Measurements from ENCODE around the gene SLC43A1.

SLC43A1 gene

GRCh38 chr11:57481915-57482781 lies 33.4 kb downstream of the SLC43A1 start:
- H4K8ac ChIP-seq (ENCODE audit: low read depth, low read length), result no peak overlapping the region

GRCh38 chr11:57481315-57481714 lies 34.2 kb downstream of the SLC43A1 start:
- H2BK5ac ChIP-seq (ENCODE audit: low read length), result no peak overlapping the region
- no peaks in the 10 kb centered on the region for H3K36me3 ChIP-seq (replicated peaks in 1 of 2; ENCODE audit: control insufficient read depth in 2 of 2, insufficient read depth in 2 of 2, low read length in 2 of 2)
- H3K27ac ChIP-seq (replicated peaks; ENCODE audit: low read length), result no peak overlapping the region
- peaks cover 12 to 25% of the 10 kb centered on the region in 2 donors for H3K4me1 ChIP-seq (ENCODE audit: control insufficient read depth in 2 of 2, insufficient read depth in 1 of 2, low read depth in 1 of 2, low read length in 2 of 2)
- DNase-seq (ENCODE audit: low spot score), result no peak
- no peak overlapping the region for H2BK120ac ChIP-seq (ENCODE audit: low read depth, low read length)
- H3K4ac ChIP-seq (ENCODE audit: low read length), result no peak overlapping the region
- H3K4me3 ChIP-seq (ENCODE audit: low read length in 2 of 2), result no peak overlapping the region
- H2AFZ ChIP-seq (ENCODE audit: low read length), result no peak overlapping the region
- WGBS, 2 donors (ENCODE audit: extremely low coverage in 2 of 2, insufficient read length in 2 of 2, insufficient replicate concordance in 1 of 2), result no CpG with 5 or more reads among the region's 2 CpGs
- H3K27me3 ChIP-seq (ENCODE audit: control insufficient read depth in 3 of 3, insufficient read depth in 3 of 3, low read depth in 1 of 3, low read length in 3 of 3), result peaks cover 8 to 53% (median 9%) of the 10 kb centered on the region in 3 experiments
- no peak overlapping the region for H4K91ac ChIP-seq (ENCODE audit: low read depth, low read length, poor library complexity)
- no peak overlapping the region for H3K4me2 ChIP-seq (ENCODE audit: insufficient read depth, low read length, poor library complexity, severe bottlenecking)
- H3K9ac ChIP-seq (ENCODE audit: low read depth, low read length, poor library complexity), result no peak overlapping the region
- H3K23ac ChIP-seq (ENCODE audit: low read depth, low read length, poor library complexity), result no peak overlapping the region
- no peak overlapping the region for H3K14ac ChIP-seq (ENCODE audit: low read length)
- H2BK15ac ChIP-seq (ENCODE audit: low read length), result no peak overlapping the region
- no peak overlapping the region for H4K8ac ChIP-seq (ENCODE audit: low read depth, low read length)
- H3K18ac ChIP-seq (ENCODE audit: low read length), result no peak overlapping the region
- no peaks in the 10 kb centered on the region for H3K9me3 ChIP-seq (replicated peaks in 1 of 2; ENCODE audit: control insufficient read depth in 2 of 2, insufficient read depth in 1 of 2, low read depth in 1 of 2, low read length in 2 of 2)
- H3K79me1 ChIP-seq (ENCODE audit: low read depth, low read length), result no peaks in the 10 kb centered on the region
- no peak overlapping the region for H2BK12ac ChIP-seq (ENCODE audit: low read length)
- no peak overlapping the region for H2AK5ac ChIP-seq (ENCODE audit: low read depth, low read length)

More at GRCh38 chr11:57481915-57482781, 33.4 kb downstream of the SLC43A1 start:
- H3K9me3 ChIP-seq (replicated peaks in 1 of 2; ENCODE audit: control insufficient read depth in 2 of 2, insufficient read depth in 1 of 2, low read depth in 1 of 2, low read length in 2 of 2), result no peaks in the 10 kb centered on the region
- no peak overlapping the region for H2BK12ac ChIP-seq (ENCODE audit: low read length)
- H3K4me2 ChIP-seq (ENCODE audit: insufficient read depth, low read length, poor library complexity, severe bottlenecking), result peak overlapping the region; percentile 99
- H2BK5ac ChIP-seq (ENCODE audit: low read length), result peak overlapping the region; percentile 26
- no peaks in the 10 kb centered on the region for H3K79me1 ChIP-seq (ENCODE audit: low read depth, low read length)
- H3K4me1 ChIP-seq (ENCODE audit: control insufficient read depth in 2 of 2, insufficient read depth in 1 of 2, low read depth in 1 of 2, low read length in 2 of 2), result peaks cover 12 to 25% of the 10 kb centered on the region in 2 donors
- no peak overlapping the region for H3K4ac ChIP-seq (ENCODE audit: low read length)
- peak overlapping the region; percentile 46 for H3K9ac ChIP-seq (ENCODE audit: low read depth, low read length, poor library complexity)
- H2AFZ ChIP-seq (ENCODE audit: low read length), result peak overlapping the region; percentile 98
- H3K23ac ChIP-seq (ENCODE audit: low read depth, low read length, poor library complexity), result peak overlapping the region; percentile 75
- DNase-seq (ENCODE audit: low spot score), result no peak
- no CpG with 5 or more reads among the region's 44 CpGs for WGBS, 2 donors (ENCODE audit: extremely low coverage in 2 of 2, insufficient read length in 2 of 2, insufficient replicate concordance in 1 of 2)
- H3K27me3 ChIP-seq (ENCODE audit: control insufficient read depth in 3 of 3, insufficient read depth in 3 of 3, low read depth in 1 of 3, low read length in 3 of 3), result peaks cover 5 to 44% (median 8%) of the 10 kb centered on the region in 3 experiments
- no peak overlapping the region for H3K14ac ChIP-seq (ENCODE audit: low read length)
- no peak overlapping the region for H4K91ac ChIP-seq (ENCODE audit: low read depth, low read length, poor library complexity)
- H3K36me3 ChIP-seq (replicated peaks in 1 of 2; ENCODE audit: control insufficient read depth in 2 of 2, insufficient read depth in 2 of 2, low read length in 2 of 2), result no peaks in the 10 kb centered on the region
- H2BK15ac ChIP-seq (ENCODE audit: low read length), result no peak overlapping the region
- peak overlapping the region; percentile 95 for H3K18ac ChIP-seq (ENCODE audit: low read length)
- peak overlapping the region; percentile 64 for H2BK120ac ChIP-seq (ENCODE audit: low read depth, low read length)
- H3K27ac ChIP-seq (replicated peaks; ENCODE audit: low read length), result no peak overlapping the region
- peak overlapping the region; percentile 56 to 83 for H3K4me3 ChIP-seq (ENCODE audit: low read length in 2 of 2)
- H2AK5ac ChIP-seq (ENCODE audit: low read depth, low read length), result no peak overlapping the region

GRCh38 chr11:57480409-57481137 lies 34.9 kb downstream of the SLC43A1 start:
- Histone ChIP-seq H3K4ac (ENCODE audit: low read length) (no peak overlapping the region), H2BK15ac (ENCODE audit: low read length) (no peak overlapping the region), H2AFZ (ENCODE audit: low read length) (peak overlapping the region; percentile 57), H2BK5ac (ENCODE audit: low read length) (no peak overlapping the region), H3K79me1 (ENCODE audit: low read depth, low read length) (no peaks in the 10 kb centered on the region), H3K14ac (ENCODE audit: low read length) (no peak overlapping the region), H2BK120ac (ENCODE audit: low read depth, low read length) (no peak overlapping the region), H3K4me3 (ENCODE audit: low read length in 2 of 2) (no peak overlapping the region), H4K8ac (ENCODE audit: low read depth, low read length) (no peak overlapping the region), H3K4me1 (ENCODE audit: control insufficient read depth in 2 of 2, insufficient read depth in 1 of 2, low read depth in 1 of 2, low read length in 2 of 2) (peaks cover 15 to 25% of the 10 kb centered on the region in 2 donors), H3K9me3 (replicated peaks in 1 of 2; ENCODE audit: control insufficient read depth in 2 of 2, insufficient read depth in 1 of 2, low read depth in 1 of 2, low read length in 2 of 2) (no peaks in the 10 kb centered on the region), H3K9ac (ENCODE audit: low read depth, low read length, poor library complexity) (no peak overlapping the region), H3K18ac (ENCODE audit: low read length) (no peak overlapping the region), H3K23ac (ENCODE audit: low read depth, low read length, poor library complexity) (no peak overlapping the region), H3K4me2 (ENCODE audit: insufficient read depth, low read length, poor library complexity, severe bottlenecking) (no peak overlapping the region), H2AK5ac (ENCODE audit: low read depth, low read length) (no peak overlapping the region), H3K36me3 (replicated peaks in 1 of 2; ENCODE audit: control insufficient read depth in 2 of 2, insufficient read depth in 2 of 2, low read length in 2 of 2) (no peaks in the 10 kb centered on the region), H4K91ac (ENCODE audit: low read depth, low read length, poor library complexity) (no peak overlapping the region), H3K27me3 (ENCODE audit: control insufficient read depth in 3 of 3, insufficient read depth in 3 of 3, low read depth in 1 of 3, low read length in 3 of 3) (peaks cover 8 to 60% (median 14%) of the 10 kb centered on the region in 3 experiments), H2BK12ac (ENCODE audit: low read length) (no peak overlapping the region), H3K27ac (replicated peaks; ENCODE audit: low read length) (no peak overlapping the region)
- WGBS, 2 donors (ENCODE audit: extremely low coverage in 2 of 2, insufficient read length in 2 of 2, insufficient replicate concordance in 1 of 2), result no CpG with 5 or more reads among the region's 9 CpGs
- no peak for DNase-seq (ENCODE audit: low spot score)

GRCh38 chr11:57479911-57480310 lies 35.6 kb downstream of the SLC43A1 start:
- Histone ChIP-seq H3K4me2 (ENCODE audit: insufficient read depth, low read length, poor library complexity, severe bottlenecking) (no peak overlapping the region), H2AFZ (ENCODE audit: low read length) (peak overlapping the region; percentile 57), H3K36me3 (replicated peaks in 1 of 2; ENCODE audit: control insufficient read depth in 2 of 2, insufficient read depth in 2 of 2, low read length in 2 of 2) (no peaks in the 10 kb centered on the region), H3K79me1 (ENCODE audit: low read depth, low read length) (no peaks in the 10 kb centered on the region), H3K14ac (ENCODE audit: low read length) (no peak overlapping the region), H3K18ac (ENCODE audit: low read length) (no peak overlapping the region), H3K4me1 (ENCODE audit: control insufficient read depth in 2 of 2, insufficient read depth in 1 of 2, low read depth in 1 of 2, low read length in 2 of 2) (peaks cover 15 to 25% of the 10 kb centered on the region in 2 donors), H2AK5ac (ENCODE audit: low read depth, low read length) (no peak overlapping the region), H2BK15ac (ENCODE audit: low read length) (no peak overlapping the region), H3K23ac (ENCODE audit: low read depth, low read length, poor library complexity) (no peak overlapping the region), H4K91ac (ENCODE audit: low read depth, low read length, poor library complexity) (no peak overlapping the region), H3K4ac (ENCODE audit: low read length) (no peak overlapping the region), H4K8ac (ENCODE audit: low read depth, low read length) (no peak overlapping the region), H3K27me3 (ENCODE audit: control insufficient read depth in 3 of 3, insufficient read depth in 3 of 3, low read depth in 1 of 3, low read length in 3 of 3) (peaks cover 8 to 67% (median 14%) of the 10 kb centered on the region in 3 experiments), H3K9ac (ENCODE audit: low read depth, low read length, poor library complexity) (no peak overlapping the region), H2BK5ac (ENCODE audit: low read length) (no peak overlapping the region), H3K4me3 (ENCODE audit: low read length in 2 of 2) (no peak overlapping the region), H3K9me3 (replicated peaks in 1 of 2; ENCODE audit: control insufficient read depth in 2 of 2, insufficient read depth in 1 of 2, low read depth in 1 of 2, low read length in 2 of 2) (no peaks in the 10 kb centered on the region), H2BK120ac (ENCODE audit: low read depth, low read length) (no peak overlapping the region), H3K27ac (replicated peaks; ENCODE audit: low read length) (no peak overlapping the region), H2BK12ac (ENCODE audit: low read length) (no peak overlapping the region)
- no peak for DNase-seq (ENCODE audit: low spot score)
- no CpG with 5 or more reads among the region's 4 CpGs for WGBS, 2 donors (ENCODE audit: extremely low coverage in 2 of 2, insufficient read length in 2 of 2, insufficient replicate concordance in 1 of 2)
